ENCODE data around the gene SCIN. TPM values are rescaled to one million over a fixed set of nuclear protein-coding genes. Genes with fewer than 3 reads are reported as not detected.
A peak's percentile ranks its signal among the peaks of the same experiment; 100 is the strongest.
"Not testable (repeated sequence)": the region's sequence is repeated elsewhere in the genome, so short reads cannot be mapped to it uniquely, and the experiment has no call there.

SCIN gene
- total and polyA plus RNA-seq, 9 donors: 0.27 to 0.84 (median 0.36) TPM

DNA sequence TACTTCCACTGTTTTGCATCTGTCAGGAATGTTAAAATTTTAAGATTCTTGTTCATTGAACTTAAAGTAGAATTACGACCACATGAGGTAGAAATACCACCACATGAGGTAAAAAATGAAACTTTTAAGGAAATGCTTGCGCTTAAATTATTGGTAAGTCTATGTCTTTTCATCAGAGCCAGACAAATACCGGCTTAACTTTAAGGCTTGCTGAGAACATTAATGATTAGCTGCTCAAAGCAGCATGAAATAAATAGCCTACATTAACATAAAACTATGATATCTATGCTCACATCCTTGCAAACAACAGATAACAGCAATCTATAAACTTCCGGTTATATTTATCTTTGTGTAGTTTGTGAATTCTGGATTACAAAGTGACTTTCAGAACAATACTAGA, 26.9 kb upstream of the SCIN start:
- no CpG with 5 or more reads among the region's 4 CpGs for WGBS (ENCODE audit: insufficient coverage)

DNA sequence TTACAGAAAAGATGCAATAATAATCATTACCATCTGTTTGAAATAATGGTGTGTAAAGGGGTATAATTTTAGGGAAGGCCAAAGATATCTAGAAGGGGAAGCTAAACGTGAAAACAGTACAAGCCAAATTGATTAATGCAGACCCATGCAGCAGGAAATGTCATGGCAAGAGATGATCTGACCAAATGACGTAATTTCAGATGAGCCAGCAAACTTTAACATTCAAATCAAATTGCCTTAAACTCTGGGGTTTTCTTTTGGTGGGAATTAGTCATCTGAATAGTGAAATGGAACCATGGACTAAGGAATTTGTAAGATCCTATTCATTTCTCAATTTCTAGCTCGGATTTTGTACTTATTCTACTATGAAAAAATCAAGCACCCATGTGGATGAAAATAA, 21.4 kb upstream of the SCIN start:
- 0% methylated on average over 1 of the region's 3 CpGs for WGBS (ENCODE audit: insufficient coverage)
- Histone ChIP-seq H3K27ac (ENCODE audit: low read length) (no peak overlapping the region), H3K4me1 (ENCODE audit: control insufficient read depth, insufficient read depth, low read length) (no peaks in the 10 kb centered on the region), H3K27me3 (ENCODE audit: control insufficient read depth, insufficient read depth, low read length) (no peaks in the 10 kb centered on the region), H3K36me3 (ENCODE audit: control insufficient read depth, insufficient read depth, low read length) (no peaks in the 10 kb centered on the region), H3K9me3 (replicated peaks; ENCODE audit: control insufficient read depth, low read depth, low read length) (no peaks in the 10 kb centered on the region), H3K4me3 (ENCODE audit: low read length) (no peak overlapping the region)
- DNase-seq: peak; percentile 22

More for the DNA sequence above, 26.9 kb upstream of the SCIN start:
- no peak for DNase-seq
- Histone ChIP-seq H3K27ac (ENCODE audit: low read length) (no peak overlapping the region), H3K36me3 (ENCODE audit: control insufficient read depth, insufficient read depth, low read length) (no peaks in the 10 kb centered on the region), H3K9me3 (replicated peaks; ENCODE audit: control insufficient read depth, low read depth, low read length) (no peaks in the 10 kb centered on the region), H3K4me3 (ENCODE audit: low read length) (no peak overlapping the region), H3K27me3 (ENCODE audit: control insufficient read depth, insufficient read depth, low read length) (no peaks in the 10 kb centered on the region), H3K4me1 (ENCODE audit: control insufficient read depth, insufficient read depth, low read length) (no peaks in the 10 kb centered on the region)

GRCh38 chr7:12550956-12551355, 19.6 kb upstream of the SCIN start:
- no peaks in the 10 kb centered on the region for H3K4me1 ChIP-seq (ENCODE audit: control insufficient read depth, insufficient read depth, low read length)
- DNase-seq: no peak
- WGBS (ENCODE audit: insufficient coverage): no CpG with 5 or more reads among the region's 4 CpGs
- H3K4me3 ChIP-seq (ENCODE audit: low read length): no peak overlapping the region
- no peak overlapping the region for H3K27ac ChIP-seq (ENCODE audit: low read length)
- no peaks in the 10 kb centered on the region for H3K9me3 ChIP-seq (replicated peaks; ENCODE audit: control insufficient read depth, low read depth, low read length)
- no peaks in the 10 kb centered on the region for H3K36me3 ChIP-seq (ENCODE audit: control insufficient read depth, insufficient read depth, low read length)
- no peaks in the 10 kb centered on the region for H3K27me3 ChIP-seq (ENCODE audit: control insufficient read depth, insufficient read depth, low read length)

DNA sequence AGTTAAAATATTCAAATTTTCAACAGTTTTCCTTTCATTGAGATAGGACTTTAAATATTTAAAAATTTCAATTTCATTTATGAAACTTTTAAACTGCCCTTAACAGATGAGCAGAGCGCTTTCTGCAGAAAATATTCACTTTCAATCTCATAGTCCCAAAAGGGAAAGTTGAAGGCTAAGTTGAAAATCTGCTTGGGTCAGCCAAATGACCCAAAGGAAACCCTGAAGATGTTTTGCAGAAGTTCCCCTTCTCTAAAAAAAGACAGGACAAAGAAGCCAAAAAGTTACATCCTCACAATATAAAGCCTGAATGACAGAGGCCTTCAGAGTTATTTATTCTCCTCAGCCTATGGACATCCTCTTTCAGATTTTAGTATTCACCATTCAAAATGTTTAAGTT, 17.6 kb upstream of the SCIN start:
- no peaks in the 10 kb centered on the region for H3K9me3 ChIP-seq (replicated peaks; ENCODE audit: control insufficient read depth, low read depth, low read length)
- no peaks in the 10 kb centered on the region for H3K27me3 ChIP-seq (ENCODE audit: control insufficient read depth, insufficient read depth, low read length)
- peak; percentile 27 for DNase-seq
- no peaks in the 10 kb centered on the region for H3K36me3 ChIP-seq (ENCODE audit: control insufficient read depth, insufficient read depth, low read length)
- WGBS (ENCODE audit: insufficient coverage): no CpG with 5 or more reads among the region's 1 CpG
- H3K4me1 ChIP-seq (ENCODE audit: control insufficient read depth, insufficient read depth, low read length): no peaks in the 10 kb centered on the region
- no peak overlapping the region for H3K4me3 ChIP-seq (ENCODE audit: low read length)
- no peak overlapping the region for H3K27ac ChIP-seq (ENCODE audit: low read length)

DNA sequence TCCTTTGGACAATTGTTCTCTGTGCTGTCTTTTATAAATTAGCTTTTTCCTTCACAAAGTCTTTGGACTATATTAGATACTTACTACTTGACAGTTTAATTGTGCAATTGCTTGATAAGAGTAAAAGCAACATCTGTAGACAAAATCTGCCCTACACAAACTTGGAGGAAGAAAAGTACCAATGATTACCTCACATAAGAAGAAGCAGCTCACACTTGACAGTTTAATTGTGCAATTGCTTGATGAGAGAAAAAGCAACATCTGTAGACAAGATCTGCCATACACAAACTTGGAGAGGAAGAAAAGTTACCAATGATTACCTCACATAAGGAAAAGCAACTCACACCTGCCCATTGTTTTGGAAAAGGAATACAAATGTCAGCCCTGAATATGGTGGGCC, 17.1 kb upstream of the SCIN start:
- no peaks in the 10 kb centered on the region for H3K36me3 ChIP-seq (ENCODE audit: control insufficient read depth, insufficient read depth, low read length)
- no peaks in the 10 kb centered on the region for H3K9me3 ChIP-seq (replicated peaks; ENCODE audit: control insufficient read depth, low read depth, low read length)
- DNase-seq: no peak
- no peaks in the 10 kb centered on the region for H3K27me3 ChIP-seq (ENCODE audit: control insufficient read depth, insufficient read depth, low read length)
- H3K4me1 ChIP-seq (ENCODE audit: control insufficient read depth, insufficient read depth, low read length): no peaks in the 10 kb centered on the region
- no peak overlapping the region for H3K27ac ChIP-seq (ENCODE audit: low read length)
- no peak overlapping the region for H3K4me3 ChIP-seq (ENCODE audit: low read length)

DNA sequence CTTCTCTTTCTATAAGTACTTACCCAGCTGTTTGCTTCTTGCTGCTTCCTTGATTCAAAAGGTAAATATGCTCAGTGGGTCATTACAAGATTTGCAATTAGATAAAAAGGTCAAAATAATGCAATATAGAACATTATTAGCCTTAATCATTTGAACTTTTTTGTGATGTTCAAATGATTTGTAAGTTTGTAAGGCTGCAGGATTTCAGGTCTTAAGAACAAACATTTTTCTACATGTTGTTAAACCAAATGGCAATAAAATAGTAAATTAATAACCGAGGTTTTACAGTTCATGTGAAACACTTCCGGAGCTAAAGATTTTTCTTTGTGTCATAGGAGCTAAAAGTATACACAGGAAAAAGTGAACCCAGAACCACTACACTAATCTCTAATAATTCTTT, 16.2 kb upstream of the SCIN start:
- H3K27ac ChIP-seq (ENCODE audit: low read length): no peak overlapping the region
- H3K4me1 ChIP-seq (ENCODE audit: control insufficient read depth, insufficient read depth, low read length): no peaks in the 10 kb centered on the region
- H3K36me3 ChIP-seq (ENCODE audit: control insufficient read depth, insufficient read depth, low read length): no peaks in the 10 kb centered on the region
- no peaks in the 10 kb centered on the region for H3K27me3 ChIP-seq (ENCODE audit: control insufficient read depth, insufficient read depth, low read length)
- no peak overlapping the region for H3K4me3 ChIP-seq (ENCODE audit: low read length)
- no CpG with 5 or more reads among the region's 2 CpGs for WGBS (ENCODE audit: insufficient coverage)
- no peaks in the 10 kb centered on the region for H3K9me3 ChIP-seq (replicated peaks; ENCODE audit: control insufficient read depth, low read depth, low read length)
- DNase-seq: no peak

DNA sequence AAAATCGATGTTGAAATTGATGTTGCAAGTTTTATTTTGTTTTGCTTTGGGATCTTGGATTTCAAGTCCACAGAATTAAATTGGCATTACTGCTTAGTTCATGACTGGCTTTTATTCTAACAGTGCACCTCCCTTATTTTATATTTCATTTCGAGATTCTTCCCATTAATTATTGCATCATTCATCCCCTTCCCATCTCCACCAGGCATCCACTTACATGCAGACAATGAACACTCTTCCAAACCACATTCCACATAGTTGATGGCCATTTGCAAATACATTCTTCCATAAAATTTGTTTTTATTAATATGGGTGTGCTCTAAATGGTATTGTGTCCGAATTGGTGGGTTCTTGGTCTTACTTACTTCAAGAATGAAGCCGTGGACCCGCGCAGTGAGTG, 15.6 kb upstream of the SCIN start:
- no peaks in the 10 kb centered on the region for H3K27me3 ChIP-seq (ENCODE audit: control insufficient read depth, insufficient read depth, low read length)
- H3K4me1 ChIP-seq (ENCODE audit: control insufficient read depth, insufficient read depth, low read length): no peaks in the 10 kb centered on the region
- no peaks in the 10 kb centered on the region for H3K36me3 ChIP-seq (ENCODE audit: control insufficient read depth, insufficient read depth, low read length)
- no peak overlapping the region for H3K27ac ChIP-seq (ENCODE audit: low read length)
- no peak for DNase-seq
- no CpG with 5 or more reads among the region's 6 CpGs for WGBS (ENCODE audit: insufficient coverage)
- H3K9me3 ChIP-seq (replicated peaks; ENCODE audit: control insufficient read depth, low read depth, low read length): no peaks in the 10 kb centered on the region
- H3K4me3 ChIP-seq (ENCODE audit: low read length): no peak overlapping the region

DNA sequence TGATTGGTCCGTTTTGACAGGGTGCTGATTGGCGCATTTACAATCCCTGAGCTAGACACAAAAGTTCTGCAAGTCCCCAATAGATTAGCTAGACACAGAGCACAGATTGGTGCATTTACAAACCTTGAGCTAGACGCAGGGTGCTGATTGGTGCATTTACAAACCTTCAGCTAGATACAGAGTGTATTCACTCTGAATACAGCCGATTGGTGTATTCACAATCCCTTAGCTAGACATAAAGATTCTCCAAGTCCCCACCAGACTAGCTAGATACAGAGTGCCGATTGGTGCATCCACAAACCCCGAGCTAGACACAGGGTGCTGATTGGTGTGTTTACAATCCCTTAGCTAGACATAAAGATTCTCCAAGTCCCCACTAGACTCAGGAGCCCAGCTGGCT, 14.8 kb upstream of the SCIN start:
- not testable (repeated sequence) for H3K36me3 ChIP-seq (ENCODE audit: control insufficient read depth, insufficient read depth, low read length); H3K4me3 ChIP-seq (ENCODE audit: low read length); H3K4me1 ChIP-seq (ENCODE audit: control insufficient read depth, insufficient read depth, low read length); H3K27ac ChIP-seq (ENCODE audit: low read length); H3K9me3 ChIP-seq (replicated peaks; ENCODE audit: control insufficient read depth, low read depth, low read length); H3K27me3 ChIP-seq (ENCODE audit: control insufficient read depth, insufficient read depth, low read length); DNase-seq
- WGBS (ENCODE audit: insufficient coverage): 76% methylated on average over 2 of the region's 6 CpGs

GRCh38 chr7:12556139-12556792, 14.3 kb upstream of the SCIN start:
- H3K36me3 ChIP-seq (ENCODE audit: control insufficient read depth, insufficient read depth, low read length); H3K4me3 ChIP-seq (ENCODE audit: low read length); H3K27ac ChIP-seq (ENCODE audit: low read length); H3K4me1 ChIP-seq (ENCODE audit: control insufficient read depth, insufficient read depth, low read length); H3K9me3 ChIP-seq (replicated peaks; ENCODE audit: control insufficient read depth, low read depth, low read length); DNase-seq; H3K27me3 ChIP-seq (ENCODE audit: control insufficient read depth, insufficient read depth, low read length): not testable (repeated sequence)
- 92% methylated on average over 42 of the region's 60 CpGs for WGBS (ENCODE audit: insufficient coverage)

DNA sequence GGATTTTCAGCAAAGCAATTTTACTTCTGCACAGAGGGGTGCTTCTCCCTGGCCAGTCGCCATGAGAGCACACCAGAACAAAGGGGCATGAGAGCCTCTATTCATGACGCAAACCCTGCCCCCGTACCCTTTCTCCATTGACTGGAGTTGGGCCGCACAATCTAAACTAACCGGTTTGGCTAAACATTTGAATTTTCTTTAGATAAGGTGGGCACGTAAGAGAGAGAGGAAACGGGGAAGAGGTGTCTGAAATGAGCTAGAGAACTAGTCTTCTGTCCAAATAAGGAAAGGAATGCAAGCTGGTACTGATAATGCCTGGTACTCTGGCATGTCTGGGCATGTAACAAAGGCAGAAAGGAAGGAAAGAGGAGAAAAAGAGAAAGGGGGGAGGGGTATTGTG, 13.2 kb upstream of the SCIN start:
- 89% methylated on average over 7 of the region's 7 CpGs for WGBS (ENCODE audit: insufficient coverage)
- Histone ChIP-seq H3K36me3 (ENCODE audit: control insufficient read depth, insufficient read depth, low read length) (no peaks in the 10 kb centered on the region), H3K27me3 (ENCODE audit: control insufficient read depth, insufficient read depth, low read length) (no peaks in the 10 kb centered on the region), H3K4me3 (ENCODE audit: low read length) (no peak overlapping the region), H3K9me3 (replicated peaks; ENCODE audit: control insufficient read depth, low read depth, low read length) (no peaks in the 10 kb centered on the region), H3K4me1 (ENCODE audit: control insufficient read depth, insufficient read depth, low read length) (no peaks in the 10 kb centered on the region), H3K27ac (ENCODE audit: low read length) (no peak overlapping the region)
- no peak for DNase-seq

Measured in muscle of leg (tissue), 11 donors.